Stomach (tissue), 9 donors: ENCODE data around the gene ADORA3. TPM values are rescaled to one million over a fixed set of nuclear protein-coding genes. Genes with fewer than 3 reads are reported as not detected.

Experiments
- DNase-seq, 2 donors: peaks; one replicate each; pipeline versions ENCODE4 v3.0.0 to v3.0.0-alpha.2; 2013 to 2019
- H3K27ac ChIP-seq, 5 donors: fragments of 200-600 bp in 4 of 5; sonication (generic) in 4 of 5; one replicate each; pipeline ENCODE4 v1.5.1; 2013 to 2019; ENCODE audit warnings: mild to moderate bottlenecking in 1 of 5, moderate library complexity in 1 of 5
- H3K27me3 ChIP-seq, 3 donors: fragments of 200-600 bp; sonication (generic); one replicate each; pipeline ENCODE4 v1.5.1; 2017 to 2019; ENCODE audit warnings: mixed run types in 1 of 3
- H3K36me3 ChIP-seq, 4 donors: fragments of 200-600 bp; sonication (generic); 1 replicate in 3 of 4; 2 replicates in 1 of 4; pipeline ENCODE4 v1.5.1; 2016 to 2019
- H3K4me1 ChIP-seq, 4 donors: fragments of 200-600 bp; sonication (generic); one replicate each; pipeline ENCODE4 v1.5.1; 2016 to 2019
- H3K4me3 ChIP-seq, 4 donors: fragments of 200-600 bp; sonication (generic) in 3 of 4; one replicate each; pipeline ENCODE4 v1.5.1; 2016 to 2019; ENCODE audit warnings: mild to moderate bottlenecking in 1 of 4
- H3K9me3 ChIP-seq, 4 donors: fragments of 200-600 bp; sonication (generic); one replicate each; pipeline ENCODE4 v1.5.1; 2016 to 2019
- CTCF ChIP-seq, 7 experiments: fragments of 450-650 bp in 4 of 7; fragments of 200-600 bp in 3 of 7; sonication (generic) in 3 of 7; IDR thresholded peaks; one replicate each; pipeline ENCODE4 v1.5.1; 2016 to 2019; ENCODE audit warnings: antibody characterized with exemption in 7 of 7, control low read depth in 2 of 7, mild to moderate bottlenecking in 1 of 7
- EP300 ChIP-seq: sonication (generic); formaldehyde crosslinking; IDR thresholded peaks from one replicate; pipeline ENCODE4 v1.6.1; 2017; ENCODE audit warnings: antibody characterized with exemption
- POLR2A ChIP-seq, 4 donors: fragments of 450-650 bp; IDR thresholded peaks; one replicate each; pipeline ENCODE4 v1.6.1; 2016; ENCODE audit warnings: antibody characterized with exemption in 4 of 4, control low read depth in 2 of 4, mild to moderate bottlenecking in 1 of 4, moderate library complexity in 1 of 4
- POLR2AphosphoS5 ChIP-seq, 3 donors: sonication (generic); formaldehyde crosslinking; IDR thresholded peaks; one replicate each; pipeline ENCODE4 v1.6.1; 2016; ENCODE audit warnings: antibody characterized with exemption in 3 of 3
- WGBS, 5 donors: extraction: QIAGEN DNeasy Blood & Tissue Kit in 3 of 5; methylation state at CpG; one replicate each; pipeline versions ENCODE4 v1.1.5 to v1.1.7; 2013 to 2018; 5-methylcytosine and 5-hydroxymethylcytosine counted together
- intact Hi-C: fragments of 100-400 bp; cut with DNase I; formaldehyde crosslinking; loops from one replicate; pipeline ENCODE4 v1.15.1; 2023; ENCODE audit warnings: low total_unique reads
- polyA plus RNA-seq, 3 donors: library from polyadenylated mRNA; stranded (reverse); fragments of 200-250 nt; gene quantifications; one replicate each; pipeline ENCODE4 v1.2.3, GENCODE V29; 2013
- total RNA-seq, 5 donors: library from RNA; depleted of rRNA; stranded (reverse); fragments of >200 nt; gene quantifications; one replicate each; pipeline versions ENCODE4 v1.1.0 to v1.2.3, GENCODE V29; 2014 to 2016
- donor health status: healthy with polysubstance abuse.
- donor health status: Bipolar disorder and iron deficiency.
- donor health status: healthy.

ADORA3 gene
- total and polyA plus RNA-seq, 8 donors, result 0.29 to 44.3 (median 4.2) TPM

- H3K9me3 ChIP-seq, result peaks cover 0 to 4% (median 0%) of the 10 kb centered on the region in 4 donors
These were observed 16.6 kb upstream of the ADORA3 start for GRCh38 chr1:111520053-111520452.

GRCh38 chr1:111517469-111518225 is 14.2 kb upstream of the ADORA3 start:
- Histone ChIP-seq H3K27me3 (no peaks in the 10 kb centered on the region), H3K4me1 (peaks cover 12 to 39% (median 26%) of the 10 kb centered on the region in 4 donors), H3K4me3 (no peak overlapping the region), H3K36me3 (no peaks in the 10 kb centered on the region), H3K27ac (no peak overlapping the region), H3K9me3 (no peaks in the 10 kb centered on the region)
- DNase-seq, result no peak
- 94 to 100% (median 97%) methylated on average over 1 of the region's 1 CpG for WGBS, 5 donors
- no peak for TF ChIP-seq CTCF (IDR thresholded peaks at IDR 0.05)
- TF ChIP-seq POLR2AphosphoS5 (IDR thresholded peaks at IDR 0.05), result no peak
- no peak for TF ChIP-seq POLR2A (IDR thresholded peaks at IDR 0.05)
- no peak for TF ChIP-seq EP300
- intact Hi-C loops, result no loop called here

More at GRCh38 chr1:111520053-111520452, 16.6 kb upstream of the ADORA3 start:
- Histone ChIP-seq H3K4me1 (peaks cover 12 to 24% (median 21%) of the 10 kb centered on the region in 4 donors), H3K27ac (no peak overlapping the region), H3K27me3 (no peaks in the 10 kb centered on the region), H3K4me3 (no peak overlapping the region), H3K36me3 (no peaks in the 10 kb centered on the region)
- no peak for DNase-seq
- no peak for TF ChIP-seq EP300
- no peak for TF ChIP-seq CTCF (IDR thresholded peaks at IDR 0.05)
- TF ChIP-seq POLR2AphosphoS5 (IDR thresholded peaks at IDR 0.05), result no peak
- no peak for TF ChIP-seq POLR2A (IDR thresholded peaks at IDR 0.05)
- intact Hi-C loops, result no loop called here
- 86 to 96% (median 93%) methylated on average over 3 of the region's 3 CpGs for WGBS, 5 donors

- Histone ChIP-seq H3K4me3 (peak overlapping the region; percentile 28 to 40 (median 37)), H3K36me3 (no peaks in the 10 kb centered on the region), H3K27ac (peak overlapping the region; percentile 73 to 83 (median 80)), H3K9me3 (no peaks in the 10 kb centered on the region), H3K4me1 (peaks cover 12 to 43% (median 29%) of the 10 kb centered on the region in 4 donors), H3K27me3 (no peaks in the 10 kb centered on the region)
- intact Hi-C loops, result no loop called here
- WGBS, 5 donors, result 24 to 29% (median 24%) methylated on average over 10 to 13 of the region's 13 CpGs
- DNase-seq, result peak; percentile 29 to 84
- no peak for TF ChIP-seq EP300
- no peak for TF ChIP-seq POLR2A (IDR thresholded peaks at IDR 0.05)
- peak in 1 of 7 experiments; percentile 14 for TF ChIP-seq CTCF (IDR thresholded peaks at IDR 0.05)
- TF ChIP-seq POLR2AphosphoS5 (IDR thresholded peaks at IDR 0.05), result peak in 1 of 3 donors; percentile 14
These were observed 12.6 kb upstream of the ADORA3 start for GRCh38 chr1:111516005-111516535.

- no peak for TF ChIP-seq CTCF (IDR thresholded peaks at IDR 0.05)
- no peak for TF ChIP-seq EP300
- no peak for TF ChIP-seq POLR2AphosphoS5 (IDR thresholded peaks at IDR 0.05)
- no peak for TF ChIP-seq POLR2A (IDR thresholded peaks at IDR 0.05)
- peak overlapping the region; percentile 73 to 83 (median 80) for H3K27ac ChIP-seq
- intact Hi-C loops, result no loop called here
- H3K4me1 ChIP-seq, result peaks cover 12 to 46% (median 32%) of the 10 kb centered on the region in 4 donors
- no peaks in the 10 kb centered on the region for H3K27me3 ChIP-seq
- peak; percentile 44 to 72 for DNase-seq
- WGBS, 5 donors, result 19 to 31% (median 22%) methylated on average over 11 to 40 of the region's 40 CpGs
- H3K9me3 ChIP-seq, result no peaks in the 10 kb centered on the region
- H3K4me3 ChIP-seq, result peak overlapping the region; percentile 28 to 40 (median 37)
- no peaks in the 10 kb centered on the region for H3K36me3 ChIP-seq
These were observed 12.0 kb upstream of the ADORA3 start for GRCh38 chr1:111515291-111516004.
